IPS DF 6.9 (cell line): Measurements from ENCODE around the gene GPC5.

Experiments
- DNase-seq: peaks from one replicate; pipeline ENCODE4 v3.0.0-alpha.2; 2013; ENCODE audit warnings: low read depth, low spot score
- H3K27ac ChIP-seq: one replicate; pipeline ENCODE4 v1.5.1; 2013; ENCODE audit warnings: low read length, control low read depth
- H3K27me3 ChIP-seq: 2 replicates; pipeline ENCODE4 v1.6.1; 2013; ENCODE audit warnings: mild to moderate bottlenecking, low read length; ENCODE audit not compliant: control insufficient read depth, insufficient read depth
- H3K36me3 ChIP-seq: 2 replicates; pipeline ENCODE4 v1.6.1; 2013; ENCODE audit warnings: low read length; ENCODE audit not compliant: control insufficient read depth, insufficient read depth
- H3K4me1 ChIP-seq: 2 replicates; pipeline ENCODE4 v1.6.1; 2013; ENCODE audit warnings: low read length; ENCODE audit not compliant: control insufficient read depth, insufficient read depth
- H3K4me3 ChIP-seq: 2 replicates; pipeline ENCODE4 v1.5.1; 2013; ENCODE audit warnings: mild to moderate bottlenecking, low read length
- H3K9me3 ChIP-seq: 2 replicates; pipeline ENCODE4 v1.6.1; 2013; ENCODE audit warnings: low read length, inconsistent platforms; ENCODE audit not compliant: control insufficient read depth, insufficient read depth
- WGBS: extraction: QIAGEN DNeasy Blood & Tissue Kit; methylation state at CpG from one replicate; pipeline ENCODE4 v1.1.7; 2013; ENCODE audit warnings: mixed read lengths, missing lambda C conversion rate; ENCODE audit not compliant: insufficient read length, insufficient coverage; 5-methylcytosine and 5-hydroxymethylcytosine counted together

GPC5 gene

DNA sequence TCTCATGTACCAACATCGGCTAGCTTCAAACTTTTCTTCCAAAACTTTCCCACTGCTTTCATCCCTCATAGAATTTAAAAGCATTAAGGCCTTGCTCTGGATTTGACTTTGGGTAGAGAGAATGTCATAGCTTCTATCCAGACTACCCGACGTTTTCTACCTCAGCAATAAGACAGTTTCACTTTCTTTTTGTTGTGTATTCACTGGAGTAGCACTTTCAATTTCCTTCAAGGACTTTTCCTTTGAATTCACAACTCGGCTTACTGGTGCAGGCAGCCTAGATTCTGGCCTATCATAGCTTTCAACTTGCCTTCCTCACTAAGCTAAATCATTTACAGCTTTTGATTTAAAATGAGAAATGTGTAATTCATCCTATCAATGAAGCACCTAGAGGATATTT, 1407.8 kb downstream of the GPC5 start:
- Histone ChIP-seq H3K27me3 (no peaks in the 10 kb centered on the region), H3K36me3 (no peaks in the 10 kb centered on the region), H3K4me1 (no peaks in the 10 kb centered on the region), H3K4me3 (no peak overlapping the region), H3K27ac (no peak overlapping the region), H3K9me3 (no peaks in the 10 kb centered on the region)
- WGBS, result no CpG with 5 or more reads among the region's 4 CpGs
- DNase-seq, result no peak

DNA sequence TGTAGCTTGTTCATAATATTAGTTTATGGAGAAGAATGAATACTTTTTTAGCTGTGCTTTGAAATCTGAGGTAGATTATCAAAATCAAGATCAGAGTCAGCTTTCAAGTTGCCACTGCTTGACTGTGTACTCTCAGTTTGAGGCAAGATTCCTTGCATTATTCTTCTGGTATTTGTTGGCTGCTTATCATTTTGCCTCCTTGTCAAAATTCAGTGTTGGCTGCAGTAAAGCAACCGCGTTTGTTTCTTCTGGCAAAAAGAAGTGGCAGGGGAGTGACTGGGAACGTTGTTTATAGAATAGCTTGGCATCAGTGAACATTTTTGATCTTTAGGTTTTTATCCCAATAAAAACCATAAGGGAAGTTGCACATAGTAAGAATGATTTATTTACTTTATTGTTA, 1408.9 kb downstream of the GPC5 start:
- Histone ChIP-seq H3K27ac (no peak overlapping the region), H3K9me3 (no peaks in the 10 kb centered on the region), H3K4me3 (no peak overlapping the region), H3K27me3 (no peaks in the 10 kb centered on the region), H3K36me3 (no peaks in the 10 kb centered on the region), H3K4me1 (no peaks in the 10 kb centered on the region)
- WGBS, result no CpG with 5 or more reads among the region's 3 CpGs
- no peak for DNase-seq

DNA sequence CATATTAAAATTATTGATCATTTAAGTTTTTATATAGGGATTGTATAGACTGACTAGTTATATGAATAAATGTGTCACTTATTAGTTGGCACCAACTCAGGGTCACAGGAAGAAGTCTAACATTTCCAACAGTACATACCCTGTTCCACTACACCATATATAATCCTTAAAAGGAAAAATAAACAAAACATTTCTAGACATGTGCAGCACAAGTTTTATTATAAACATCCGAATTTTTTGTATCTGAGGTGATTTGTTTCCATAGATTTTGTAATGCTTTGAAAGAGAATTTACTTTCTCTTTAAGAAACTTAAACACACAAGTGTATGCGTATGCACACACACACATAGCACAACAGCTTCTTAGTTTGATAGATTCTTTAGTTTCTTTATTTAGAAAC, 1409.5 kb downstream of the GPC5 start:
- Histone ChIP-seq H3K9me3 (no peaks in the 10 kb centered on the region), H3K27me3 (no peaks in the 10 kb centered on the region), H3K4me1 (no peaks in the 10 kb centered on the region), H3K36me3 (no peaks in the 10 kb centered on the region), H3K4me3 (no peak overlapping the region), H3K27ac (no peak overlapping the region)
- no CpG with 5 or more reads among the region's 2 CpGs for WGBS
- no peak for DNase-seq

DNA sequence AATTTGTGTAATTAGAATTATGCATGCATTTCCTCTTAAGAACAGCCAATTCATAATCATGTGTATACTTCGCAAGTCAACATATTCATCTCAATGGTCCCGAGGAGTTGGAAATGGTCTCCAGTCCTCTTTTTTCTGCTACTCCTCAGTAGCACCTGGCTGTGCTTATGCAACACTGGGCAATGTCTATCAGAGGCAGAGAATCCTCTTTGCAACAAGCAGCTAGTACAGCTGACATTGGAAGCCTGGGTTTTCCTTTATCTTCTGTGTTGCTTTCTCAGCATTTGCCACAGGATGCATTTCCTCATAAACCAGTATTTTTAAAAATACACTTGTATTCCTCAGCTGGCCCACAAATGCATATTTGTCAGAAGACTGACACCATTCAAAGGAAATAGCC, 1422.9 kb downstream of the GPC5 start:
- WGBS, result no CpG with 5 or more reads among the region's 2 CpGs
- Histone ChIP-seq H3K4me3 (no peak overlapping the region), H3K4me1 (no peaks in the 10 kb centered on the region), H3K27me3 (no peaks in the 10 kb centered on the region), H3K27ac (no peak overlapping the region), H3K9me3 (no peaks in the 10 kb centered on the region), H3K36me3 (no peaks in the 10 kb centered on the region)
- DNase-seq, result no peak

DNA sequence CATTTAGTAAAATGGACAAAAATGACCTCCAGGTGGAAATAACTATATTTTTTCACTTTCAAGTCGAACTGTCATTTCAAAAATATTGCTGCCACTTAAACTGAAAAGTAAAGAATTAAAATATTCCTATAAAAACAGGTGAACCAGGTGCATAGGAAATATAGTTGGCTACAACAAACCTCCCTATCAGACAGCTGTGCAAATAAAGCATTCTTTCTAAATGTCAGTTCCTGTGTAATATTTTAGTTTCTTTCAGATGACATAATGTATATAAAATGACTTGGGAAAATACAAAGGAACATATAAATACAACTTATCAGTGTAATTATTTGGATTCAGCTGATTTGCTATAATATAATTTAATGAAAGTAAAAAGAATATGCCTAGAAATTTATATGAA, 1424.6 kb downstream of the GPC5 start:
- Histone ChIP-seq H3K4me3 (no peak overlapping the region), H3K27me3 (no peaks in the 10 kb centered on the region), H3K9me3 (no peaks in the 10 kb centered on the region; the same call in 1 of the 2 replicates), H3K4me1 (no peaks in the 10 kb centered on the region), H3K36me3 (no peaks in the 10 kb centered on the region), H3K27ac (no peak overlapping the region)
- WGBS, result no CpG with 5 or more reads among the region's 1 CpG
- no peak for DNase-seq

DNA sequence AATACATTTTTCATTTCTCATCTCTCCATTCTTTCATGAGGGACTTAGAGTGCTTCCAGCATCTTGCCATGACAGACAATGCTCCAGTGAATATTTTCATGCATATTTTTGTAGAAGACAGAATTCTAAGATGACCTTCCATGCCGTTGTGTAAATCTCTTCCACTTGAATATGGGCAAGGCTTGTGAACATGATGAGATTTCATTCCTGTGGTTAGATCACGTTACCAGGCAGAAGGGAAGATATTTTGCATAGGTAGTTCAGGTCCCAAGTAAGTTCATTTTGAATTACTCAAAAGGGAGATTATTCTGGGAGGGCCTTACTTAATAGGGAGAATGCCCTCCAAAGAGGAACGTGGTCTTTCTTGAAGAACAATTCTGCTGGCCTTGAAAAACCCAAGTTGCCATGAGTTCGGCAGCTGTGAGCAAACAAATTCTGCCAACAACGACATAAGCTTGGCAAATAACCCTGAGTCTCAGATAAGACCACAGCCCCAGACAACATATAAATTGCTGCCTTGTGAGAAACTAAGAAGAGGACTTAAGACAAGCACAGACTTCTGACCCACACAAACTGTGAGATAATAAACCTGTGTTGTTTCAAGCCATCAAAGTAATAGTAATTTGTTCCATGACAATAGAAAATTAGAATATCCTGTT, 1427.6 kb downstream of the GPC5 start:
- Histone ChIP-seq H3K27ac (no peak overlapping the region), H3K4me1 (no peaks in the 10 kb centered on the region), H3K4me3 (no peak overlapping the region), H3K36me3 (no peaks in the 10 kb centered on the region), H3K27me3 (no peaks in the 10 kb centered on the region), H3K9me3 (no peaks in the 10 kb centered on the region; the same call in 1 of the 2 replicates)
- WGBS, result no CpG with 5 or more reads among the region's 5 CpGs
- no peak for DNase-seq

DNA sequence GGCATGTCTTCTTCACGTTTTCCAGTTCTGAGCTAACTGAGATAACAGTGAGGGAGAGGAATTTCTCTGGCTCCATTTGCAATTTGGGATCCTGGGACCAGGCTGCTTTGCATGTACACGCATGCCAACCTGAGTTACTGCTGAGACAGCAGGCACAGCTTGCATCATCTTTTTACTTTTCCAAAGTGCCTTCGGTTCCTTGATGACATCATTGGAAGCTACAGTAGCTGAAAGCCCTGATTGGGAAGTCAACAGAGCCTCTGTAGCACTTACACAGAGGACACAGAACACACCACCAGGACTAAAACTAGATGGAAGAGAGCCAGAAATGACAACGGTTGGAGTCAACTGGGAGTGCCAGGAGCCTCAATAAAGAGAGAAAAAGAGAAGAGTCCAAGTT, 1429.1 kb downstream of the GPC5 start:
- no peak overlapping the region for H3K4me3 ChIP-seq
- no CpG with 5 or more reads among the region's 4 CpGs for WGBS

DNA sequence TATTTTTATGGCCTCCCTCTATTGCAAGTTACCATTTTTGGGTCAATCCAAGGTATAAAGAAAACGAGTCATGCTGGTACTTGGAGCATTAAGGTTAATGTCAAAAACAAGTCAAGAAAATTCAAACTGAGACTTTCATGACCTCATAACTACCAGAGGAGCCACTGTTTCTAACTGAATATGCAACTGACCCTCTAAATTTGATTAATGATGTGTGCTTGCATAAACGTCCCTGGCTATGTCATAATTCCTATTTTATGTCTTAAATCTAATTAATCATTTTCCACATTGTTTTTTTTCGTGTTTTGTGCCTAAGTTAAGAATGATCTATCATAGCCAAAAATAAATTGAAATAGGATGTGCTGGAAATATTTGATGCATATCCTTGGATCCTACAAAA, 1431.5 kb downstream of the GPC5 start:
- Histone ChIP-seq H3K9me3 (no peaks in the 10 kb centered on the region; the same call in 1 of the 2 replicates), H3K27me3 (no peaks in the 10 kb centered on the region)
- WGBS, result no CpG with 5 or more reads among the region's 3 CpGs

More for the DNA sequence above, 1429.1 kb downstream of the GPC5 start:
- Histone ChIP-seq H3K27ac (no peak overlapping the region), H3K9me3 (no peaks in the 10 kb centered on the region; the same call in 1 of the 2 replicates), H3K36me3 (no peaks in the 10 kb centered on the region), H3K27me3 (no peaks in the 10 kb centered on the region), H3K4me1 (no peaks in the 10 kb centered on the region)
- DNase-seq, result no peak

DNA sequence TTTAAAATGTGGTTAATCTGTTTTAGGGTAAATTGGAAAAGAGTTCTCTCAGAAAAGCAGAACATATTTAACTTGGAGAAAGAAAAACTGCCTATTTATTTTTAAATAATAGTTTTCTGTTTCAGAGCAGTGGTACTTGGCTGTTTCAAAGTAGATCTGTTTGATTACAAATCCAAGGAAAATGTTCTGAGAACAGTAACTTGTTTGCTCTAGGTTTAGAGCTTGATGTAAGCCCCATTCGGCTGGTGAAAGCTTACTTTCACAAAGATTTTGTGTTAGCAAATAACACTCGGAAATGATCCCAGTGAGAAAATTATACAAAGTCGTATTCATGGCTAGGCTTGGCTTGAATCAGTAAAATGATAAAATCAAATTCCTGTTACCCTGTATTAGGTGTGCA, 1432.4 kb downstream of the GPC5 start:
- H3K36me3 ChIP-seq, result no peaks in the 10 kb centered on the region
- H3K4me3 ChIP-seq, result no peak overlapping the region
- no peak overlapping the region for H3K27ac ChIP-seq
- no peaks in the 10 kb centered on the region; the same call in 1 of the 2 replicates for H3K9me3 ChIP-seq
- no peak for DNase-seq
- no CpG with 5 or more reads among the region's 3 CpGs for WGBS
- H3K27me3 ChIP-seq, result no peaks in the 10 kb centered on the region
- H3K4me1 ChIP-seq, result no peaks in the 10 kb centered on the region

More for the DNA sequence above, 1431.5 kb downstream of the GPC5 start:
- no peak overlapping the region for H3K27ac ChIP-seq
- no peak overlapping the region for H3K4me3 ChIP-seq
- H3K4me1 ChIP-seq, result no peaks in the 10 kb centered on the region
- DNase-seq, result no peak
- no peaks in the 10 kb centered on the region for H3K36me3 ChIP-seq

DNA sequence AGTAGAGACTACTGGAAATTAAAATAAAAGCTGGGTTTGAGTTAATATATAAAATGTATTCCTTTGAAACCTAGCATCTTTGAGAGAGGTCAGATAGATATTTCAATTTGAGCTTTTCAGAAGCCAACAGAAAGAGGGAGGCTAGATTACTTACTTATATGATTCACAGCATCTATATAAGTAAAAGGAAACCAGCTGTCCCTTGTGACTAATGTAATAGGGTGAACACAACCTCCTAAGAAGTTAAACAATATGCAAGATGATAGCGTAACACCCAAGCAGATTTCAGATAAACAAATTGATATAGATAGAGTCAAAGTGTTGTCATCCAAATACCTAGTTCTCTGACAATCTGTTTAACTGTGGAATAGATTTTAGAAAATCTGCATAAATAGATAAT, 1434.7 kb downstream of the GPC5 start:
- H3K4me3 ChIP-seq, result no peak overlapping the region
- DNase-seq, result no peak
- no CpG with 5 or more reads among the region's 1 CpG for WGBS
- H3K36me3 ChIP-seq, result no peaks in the 10 kb centered on the region
- H3K27me3 ChIP-seq, result no peaks in the 10 kb centered on the region
- H3K27ac ChIP-seq, result no peak overlapping the region
- H3K9me3 ChIP-seq, result no peaks in the 10 kb centered on the region
- no peaks in the 10 kb centered on the region for H3K4me1 ChIP-seq

DNA sequence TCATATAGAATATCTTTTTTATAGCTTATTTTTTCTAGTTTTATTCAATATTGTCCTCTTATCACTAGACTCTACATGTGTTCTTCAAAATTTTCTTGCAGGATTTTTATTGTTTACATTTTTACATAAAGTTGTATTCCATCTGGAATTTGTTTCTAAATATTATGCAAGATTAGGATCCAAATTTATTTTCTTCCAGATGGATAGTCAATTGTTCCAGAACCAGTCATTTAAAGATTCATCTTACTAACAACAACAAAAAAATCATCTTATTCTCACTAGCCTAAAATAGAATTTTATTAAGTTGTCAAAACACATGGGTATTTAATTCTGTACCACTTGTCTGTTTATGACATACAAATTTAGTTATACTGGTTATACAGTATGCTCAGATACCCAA, 1437.8 kb downstream of the GPC5 start:
- Histone ChIP-seq H3K4me3 (no peak overlapping the region), H3K4me1 (no peaks in the 10 kb centered on the region), H3K27ac (no peak overlapping the region), H3K9me3 (no peaks in the 10 kb centered on the region), H3K36me3 (no peaks in the 10 kb centered on the region), H3K27me3 (no peaks in the 10 kb centered on the region)
- no peak for DNase-seq
